HG03060 (cell line): Measurements from ENCODE around the gene CRYGB.
A peak's percentile ranks its signal among the peaks of the same experiment; 100 is the strongest.

Experiments used
- ATAC-seq: cut with Tn5 transposase; IDR thresholded peaks from one replicate; pipeline ENCODE4 v1.9.1; 2021; ENCODE audit warnings: low read depth, moderate number of reproducible peaks; ENCODE audit not compliant: unreplicated experiment

CRYGB gene

GRCh38 chr2:208146006-208146405 is at the start of gene CRYGB:
Gene CRYGB, minus strand, starts transcription at chr2:208146158. Its CDS starts 38 bp downstream, at chr2:208146120.
- no peak for ATAC-seq

GRCh38 chr2:208195531-208195930 is 49.6 kb upstream of the CRYGB start:
- ATAC-seq, result no peak

DNA sequence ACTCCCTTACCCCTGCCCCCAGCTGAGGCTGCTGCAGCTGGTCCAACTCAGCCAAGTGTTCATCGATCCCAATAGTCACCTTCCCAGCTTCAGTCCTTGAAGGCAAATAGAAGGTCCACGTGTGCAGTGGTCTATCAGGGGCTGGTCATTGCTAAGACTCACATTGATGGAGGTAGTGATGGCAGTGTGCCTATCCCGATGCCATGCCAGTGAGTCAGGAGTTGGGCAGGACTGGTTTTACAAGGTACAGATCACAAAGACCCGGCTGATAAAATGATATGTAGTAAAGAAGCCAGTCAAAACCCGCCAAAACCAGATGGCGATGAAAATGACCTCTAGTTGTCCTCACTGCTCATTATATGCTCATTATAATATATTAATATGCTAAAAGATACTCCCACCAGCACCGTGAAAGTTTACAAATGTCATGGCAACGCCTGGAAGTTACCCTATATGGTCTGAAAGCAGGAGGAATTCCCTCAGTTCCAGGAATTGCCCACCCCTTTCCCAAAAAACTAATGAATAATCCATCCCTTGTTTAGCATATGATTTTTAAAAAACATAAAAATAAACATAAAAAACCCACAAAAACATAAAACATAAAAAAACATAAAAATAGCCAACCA is 46.8 kb upstream of the CRYGB start:
- ATAC-seq, result no peak

GRCh38 chr2:208189810-208190503 is 44.0 kb upstream of the CRYGB start, which contains the start of gene C2orf80:
Gene C2orf80, minus strand, starts transcription at chr2:208190030. Its CDS starts 3,044 bp downstream, at chr2:208186986.
- no peak for ATAC-seq

GRCh38 chr2:208189069-208189809 is 43.3 kb upstream of the CRYGB start:
- ATAC-seq, result no peak

GRCh38 chr2:208186893-208187292 is 40.9 kb upstream of the CRYGB start:
- no peak for ATAC-seq

- ATAC-seq, result no peak
These were observed 40.5 kb upstream of the CRYGB start for GRCh38 chr2:208186465-208186864.

DNA sequence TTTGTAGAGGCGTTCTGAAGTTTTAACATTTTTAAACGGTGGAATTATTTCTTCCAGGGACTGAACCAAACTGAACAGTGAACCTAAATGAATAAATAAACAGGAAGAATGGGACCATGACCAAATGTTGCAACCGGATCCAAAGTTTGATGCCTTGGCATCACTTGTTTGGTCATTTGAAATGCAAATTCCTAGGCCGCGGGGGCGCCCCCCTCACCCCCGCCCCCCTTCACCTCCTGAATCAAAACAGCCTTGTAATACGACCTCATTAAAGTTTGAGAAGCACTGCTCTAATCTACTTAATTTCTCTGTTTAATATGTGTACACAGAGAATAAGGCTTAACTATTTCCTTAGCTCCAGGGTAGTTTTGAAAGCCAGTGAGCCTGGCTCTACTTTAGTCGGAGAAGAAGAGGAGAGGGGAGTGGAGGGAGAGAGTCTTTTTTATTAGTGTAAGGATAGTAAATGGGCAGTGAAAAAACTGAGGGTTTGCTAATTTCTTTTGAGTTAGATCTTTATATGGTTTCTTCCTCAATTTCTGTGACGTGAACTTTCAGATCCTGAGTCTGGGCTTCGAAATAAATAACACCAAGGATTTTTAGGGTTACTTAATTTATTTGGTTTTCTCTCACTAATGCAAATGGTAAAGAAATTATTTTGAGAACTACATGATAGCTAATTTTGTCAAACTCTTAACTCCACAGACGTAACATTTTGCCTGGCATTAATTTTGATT is 38.2 kb upstream of the CRYGB start:
- no peak for ATAC-seq

- no peak for ATAC-seq
These were observed 37.6 kb upstream of the CRYGB start for GRCh38 chr2:208183526-208183925.

GRCh38 chr2:208182835-208183234 is 36.9 kb upstream of the CRYGB start:
- no peak for ATAC-seq

DNA sequence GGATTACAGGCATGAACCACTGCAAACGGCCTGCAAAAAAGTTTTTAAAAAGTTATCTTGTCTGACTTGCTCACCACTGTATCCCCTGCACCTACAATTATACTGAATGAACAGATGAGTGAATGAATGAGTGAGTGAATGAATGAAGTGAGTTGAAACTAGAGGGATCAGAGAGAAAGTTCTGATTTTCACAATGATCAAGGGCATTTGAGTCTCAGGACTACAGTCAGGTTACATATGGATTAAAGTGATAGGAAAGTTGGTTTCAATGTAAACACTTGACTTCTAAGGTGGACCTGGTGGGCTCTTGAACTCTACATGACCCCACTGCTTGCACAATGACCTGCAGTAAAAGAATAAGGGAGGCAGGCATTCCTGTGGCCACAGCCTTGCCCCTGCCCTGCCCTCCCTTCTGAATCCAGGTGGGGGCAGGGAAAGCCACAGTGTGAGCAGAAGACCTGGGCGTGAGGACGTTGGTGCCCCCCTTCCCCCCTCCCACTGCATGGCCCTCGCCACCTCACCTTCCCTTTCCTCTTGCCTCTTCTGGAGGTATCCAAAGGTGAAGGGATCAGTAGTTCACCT is 33.2 kb upstream of the CRYGB start:
- no peak for ATAC-seq

- no peak for ATAC-seq
These were observed 29.8 kb upstream of the CRYGB start for GRCh38 chr2:208175840-208176153.

- ATAC-seq, result peak; percentile 98
These were observed 29.3 kb upstream of the CRYGB start for GRCh38 chr2:208175069-208175839.

DNA sequence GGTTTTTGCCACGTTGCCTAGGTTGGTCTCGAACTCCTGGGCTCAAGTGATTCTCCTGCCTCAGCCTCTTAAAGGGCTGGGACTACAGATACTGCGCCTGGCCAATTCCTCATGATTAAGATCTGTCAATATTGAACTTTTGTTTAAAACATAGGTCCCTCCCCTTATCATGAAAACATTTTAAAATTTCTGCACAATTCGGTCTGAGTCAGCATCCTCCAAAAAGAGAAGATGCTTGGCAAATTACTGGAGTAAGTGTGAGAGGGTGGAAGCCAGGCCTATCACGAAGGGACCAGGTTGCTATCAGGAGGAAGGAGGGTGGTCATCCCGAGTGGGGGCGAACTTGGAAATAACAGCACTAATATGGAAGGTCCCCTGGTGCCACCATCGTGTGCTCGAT is 28.2 kb upstream of the CRYGB start:
- no peak for ATAC-seq

- no peak for ATAC-seq
These were observed 26.2 kb upstream of the CRYGB start for GRCh38 chr2:208172125-208172524.

GRCh38 chr2:208164951-208165755 is 19.2 kb upstream of the CRYGB start:
- ATAC-seq, result no peak

DNA sequence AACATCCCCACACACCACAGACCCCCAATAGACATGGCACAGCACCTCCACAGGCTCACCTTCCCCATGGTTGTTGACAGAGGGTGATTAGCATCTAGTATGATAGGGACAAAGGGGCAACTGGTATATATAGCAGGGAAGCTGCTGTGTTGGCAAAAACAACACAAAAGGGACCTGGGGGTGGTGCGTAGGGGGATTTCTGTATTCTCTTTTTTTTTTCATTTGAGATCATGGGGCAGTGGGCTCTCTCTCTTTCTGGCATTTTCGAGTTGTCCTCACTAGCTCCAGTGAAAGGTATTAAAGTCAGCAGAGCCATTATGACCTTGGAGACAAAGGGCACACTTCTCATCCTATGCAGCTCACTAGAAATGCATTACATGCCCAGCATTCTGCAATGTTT is 17.5 kb upstream of the CRYGB start, which contains the start of gene CRYGA:
Gene CRYGA, minus strand, starts transcription at position 101 of the 400 bp plus-strand sequence. Its CDS starts 33 bp downstream, at position 68.
- ATAC-seq, result no peak

DNA sequence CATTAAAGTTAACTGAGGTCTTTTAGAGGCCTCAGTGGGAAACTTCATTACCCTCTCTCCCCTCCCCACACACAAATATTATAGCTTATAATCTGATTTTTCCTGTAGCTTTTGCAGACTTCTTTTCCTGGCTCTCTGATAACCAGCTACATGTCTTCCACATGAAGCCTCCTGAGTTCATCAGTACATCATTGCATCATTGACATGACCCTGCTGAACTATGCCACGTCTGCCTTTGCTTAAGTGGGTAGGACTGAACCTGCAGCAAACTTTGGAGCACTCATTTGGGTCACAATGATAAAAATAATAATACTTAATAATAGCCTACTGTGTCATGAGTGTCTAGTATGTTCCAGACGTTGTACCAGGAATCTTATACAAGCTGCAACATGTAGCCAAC is 10.5 kb upstream of the CRYGB start:
- no peak for ATAC-seq

DNA sequence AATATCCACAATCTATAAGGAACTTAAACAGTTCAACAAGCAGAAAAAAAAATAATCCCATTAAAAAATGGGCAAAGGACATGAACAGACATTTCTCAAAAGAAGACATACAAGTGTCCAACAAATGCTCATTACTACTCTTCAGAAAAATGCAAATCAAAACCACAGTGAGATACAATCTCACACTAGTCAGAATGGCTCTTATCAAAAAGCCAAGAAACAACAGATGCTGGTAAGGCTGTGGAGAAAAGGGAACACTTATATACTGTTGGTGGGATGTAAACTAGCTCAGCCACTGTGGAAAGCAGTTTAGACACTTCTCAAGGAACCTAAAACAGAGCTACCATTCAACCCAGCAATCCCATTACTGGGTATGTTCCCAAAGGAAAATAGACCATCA is 7.2 kb upstream of the CRYGB start:
- ATAC-seq, result no peak
